Measurements from ENCODE around the gene TEX261.
"Not testable (repeated sequence)": the region's sequence is repeated elsewhere in the genome, so short reads cannot be mapped to it uniquely, and the experiment has no call there.

The TEX261 gene

DNA sequence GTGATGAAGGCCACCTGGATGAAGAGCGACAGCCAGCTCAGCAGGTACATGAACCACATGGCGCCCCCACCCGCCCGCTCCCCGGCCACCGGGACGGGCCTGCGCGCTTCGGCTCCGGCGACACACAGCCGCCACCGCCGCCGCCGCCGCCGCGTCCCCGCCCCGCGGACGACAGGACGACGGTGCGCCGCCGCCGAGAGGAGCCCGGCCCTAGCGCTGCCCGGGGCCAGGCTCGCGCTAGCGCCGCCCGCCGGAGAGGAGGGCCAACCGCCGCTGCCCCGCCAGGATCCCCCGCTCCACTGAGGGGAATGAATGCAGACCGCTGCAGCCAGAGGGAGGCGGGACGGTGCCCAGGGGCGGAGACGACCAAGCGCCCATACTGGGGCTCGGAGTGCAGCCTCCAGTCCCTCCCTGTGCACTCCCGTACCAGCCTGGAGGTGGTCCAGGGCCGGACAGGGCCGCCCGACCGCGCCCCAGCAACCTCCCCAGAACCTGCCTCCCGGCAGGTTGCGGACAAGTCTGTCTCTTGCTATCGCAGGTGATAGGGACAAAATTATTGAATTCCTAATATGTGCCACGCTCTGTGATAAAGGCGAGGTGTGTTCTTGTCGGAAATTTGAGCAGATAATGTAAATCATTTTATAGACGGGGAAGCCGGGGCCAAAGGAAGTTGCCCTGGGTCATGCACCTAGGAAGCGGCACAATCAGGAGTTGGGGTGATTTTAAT is at the start of gene TEX261:
Gene TEX261 (minus strand): TSS at position 175 of the 727 bp plus-strand sequence. CDS start 116 bp downstream, at position 59.
- TF ChIP-seq, protein P1, sequence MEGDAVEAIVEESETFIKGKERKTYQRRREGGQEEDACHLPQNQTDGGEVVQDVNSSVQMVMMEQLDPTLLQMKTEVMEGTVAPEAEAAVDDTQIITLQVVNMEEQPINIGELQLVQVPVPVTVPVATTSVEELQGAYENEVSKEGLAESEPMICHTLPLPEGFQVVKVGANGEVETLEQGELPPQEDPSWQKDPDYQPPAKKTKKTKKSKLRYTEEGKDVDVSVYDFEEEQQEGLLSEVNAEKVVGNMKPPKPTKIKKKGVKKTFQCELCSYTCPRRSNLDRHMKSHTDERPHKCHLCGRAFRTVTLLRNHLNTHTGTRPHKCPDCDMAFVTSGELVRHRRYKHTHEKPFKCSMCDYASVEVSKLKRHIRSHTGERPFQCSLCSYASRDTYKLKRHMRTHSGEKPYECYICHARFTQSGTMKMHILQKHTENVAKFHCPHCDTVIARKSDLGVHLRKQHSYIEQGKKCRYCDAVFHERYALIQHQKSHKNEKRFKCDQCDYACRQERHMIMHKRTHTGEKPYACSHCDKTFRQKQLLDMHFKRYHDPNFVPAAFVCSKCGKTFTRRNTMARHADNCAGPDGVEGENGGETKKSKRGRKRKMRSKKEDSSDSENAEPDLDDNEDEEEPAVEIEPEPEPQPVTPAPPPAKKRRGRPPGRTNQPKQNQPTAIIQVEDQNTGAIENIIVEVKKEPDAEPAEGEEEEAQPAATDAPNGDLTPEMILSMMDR (IDR thresholded peaks at IDR 0.05; ENCODE audit: low read depth, low read length), result peak; percentile 70
- H3K4me3 ChIP-seq (ENCODE audit: low read depth, low read length), result peak within 1 kb of the TSS; percentile 73

DNA sequence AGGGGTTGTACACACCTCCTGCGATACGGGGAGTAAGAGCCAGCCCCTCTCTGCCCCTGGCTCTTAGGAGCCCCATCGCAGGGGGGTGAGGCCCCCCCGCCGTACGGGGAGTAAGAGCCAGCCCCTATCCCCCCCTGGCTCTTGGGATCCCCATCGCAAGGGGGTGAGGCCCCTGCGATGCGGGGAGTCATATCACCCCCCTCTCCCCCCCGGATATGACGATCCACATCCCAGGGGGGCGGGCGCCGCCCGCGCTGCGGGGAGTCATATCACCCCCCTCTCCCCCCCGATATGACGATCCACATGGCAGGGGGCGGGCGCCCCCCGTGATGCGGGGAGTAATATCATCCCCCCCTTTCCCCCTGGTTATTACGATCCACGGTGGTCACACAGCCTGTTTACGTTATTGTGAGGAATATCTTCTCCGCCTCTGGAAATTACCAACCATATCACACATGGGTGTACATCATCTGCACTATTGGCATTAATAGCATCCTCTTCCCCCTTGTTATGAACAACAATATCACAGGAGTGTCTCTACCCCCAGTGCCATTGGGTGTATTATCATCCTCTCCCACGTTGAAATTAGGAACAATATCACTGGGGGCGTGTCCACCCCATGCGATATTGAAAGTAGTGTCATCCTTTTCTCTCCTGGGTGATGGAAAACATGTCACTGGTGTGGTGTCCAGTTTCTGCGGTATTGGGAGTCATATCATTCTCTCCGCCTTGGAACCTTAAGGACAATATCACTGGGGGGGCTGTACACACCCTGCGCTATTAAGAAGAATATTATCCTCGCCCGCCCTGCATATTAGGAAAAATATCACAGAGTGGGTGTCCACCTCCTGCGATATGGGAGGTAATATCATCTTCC is 49.1 kb upstream of the TEX261 start:
- TF ChIP-seq, protein P1 (IDR thresholded peaks at IDR 0.05; ENCODE audit: low read depth, low read length), result no peak
- H3K4me3 ChIP-seq (ENCODE audit: low read depth, low read length), result no peak overlapping the region

DNA sequence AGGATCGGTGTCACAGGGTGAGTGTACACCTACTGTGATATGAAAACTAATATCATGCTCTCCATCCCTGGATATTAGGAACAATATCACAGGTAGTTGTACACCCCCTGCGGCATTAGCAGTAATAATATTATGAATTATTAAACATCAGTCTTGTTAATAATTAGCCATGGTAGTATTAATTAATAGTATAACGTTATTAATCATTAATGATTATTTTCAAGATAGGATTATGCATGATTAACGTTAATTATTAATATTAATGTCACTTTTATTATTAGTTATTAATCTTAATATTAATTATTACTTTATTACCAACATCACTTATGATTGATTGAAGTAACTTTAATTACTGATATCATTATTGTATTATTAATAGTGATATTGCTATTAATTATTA is 47.6 kb upstream of the TEX261 start:
- no peak overlapping the region for H3K4me3 ChIP-seq (ENCODE audit: low read depth, low read length)
- TF ChIP-seq, protein P1 (IDR thresholded peaks at IDR 0.05; ENCODE audit: low read depth, low read length), result no peak

DNA sequence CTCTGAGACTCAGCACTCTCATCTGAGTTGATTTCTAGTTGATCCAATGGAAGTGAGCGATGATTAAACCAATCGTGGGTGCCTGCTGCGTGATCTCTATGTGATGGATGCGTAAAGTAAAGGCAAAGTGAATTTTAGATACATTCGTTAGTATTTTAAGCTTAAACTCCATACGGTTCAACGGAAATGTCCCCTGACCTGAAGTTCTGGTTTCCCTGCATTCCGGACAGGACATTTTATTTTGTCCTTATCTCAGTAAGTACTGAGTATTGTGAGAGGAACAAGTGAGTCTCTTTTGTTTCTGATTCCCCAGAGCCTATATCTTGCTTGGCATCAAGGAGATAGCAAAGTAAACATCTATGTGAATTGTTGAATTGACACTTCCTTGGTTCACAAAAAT is 41.6 kb upstream of the TEX261 start:
- H3K4me3 ChIP-seq (ENCODE audit: low read depth, low read length), result not testable (repeated sequence)

DNA sequence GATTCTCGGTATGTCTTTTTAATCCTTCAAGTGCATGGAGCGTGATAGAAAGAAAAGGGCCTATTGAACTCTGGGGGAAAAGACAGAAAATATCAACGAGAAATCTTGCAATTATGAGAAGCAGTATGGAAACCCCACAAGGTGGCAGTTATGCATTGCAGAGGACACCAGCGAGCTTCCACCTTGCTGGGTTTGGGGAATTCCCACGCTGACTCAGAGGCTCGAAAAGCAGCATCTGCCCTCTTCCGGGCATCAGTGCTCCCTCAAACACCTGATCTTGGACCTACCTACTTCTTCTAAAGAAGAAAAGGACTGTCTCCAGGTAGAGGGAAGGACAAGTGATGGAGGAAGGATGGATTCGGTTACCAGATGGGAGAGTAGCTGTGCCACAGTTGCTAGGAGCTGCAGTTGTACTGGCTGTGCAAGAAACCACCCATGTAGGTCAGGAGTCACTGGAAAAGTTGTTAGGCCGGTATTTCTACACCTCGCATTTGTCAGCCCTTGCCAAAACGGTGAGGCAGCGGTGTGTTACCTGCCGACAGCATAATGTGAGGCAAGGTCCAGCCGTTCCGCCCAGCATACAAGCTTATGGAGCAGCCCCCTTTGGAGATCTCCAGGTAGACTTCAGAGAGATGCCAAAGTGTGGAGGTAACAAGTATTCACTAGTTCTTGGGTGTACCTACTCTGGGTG is 29.0 kb upstream of the TEX261 start:
- H3K4me3 ChIP-seq (ENCODE audit: low read depth, low read length), result not testable (repeated sequence)

DNA sequence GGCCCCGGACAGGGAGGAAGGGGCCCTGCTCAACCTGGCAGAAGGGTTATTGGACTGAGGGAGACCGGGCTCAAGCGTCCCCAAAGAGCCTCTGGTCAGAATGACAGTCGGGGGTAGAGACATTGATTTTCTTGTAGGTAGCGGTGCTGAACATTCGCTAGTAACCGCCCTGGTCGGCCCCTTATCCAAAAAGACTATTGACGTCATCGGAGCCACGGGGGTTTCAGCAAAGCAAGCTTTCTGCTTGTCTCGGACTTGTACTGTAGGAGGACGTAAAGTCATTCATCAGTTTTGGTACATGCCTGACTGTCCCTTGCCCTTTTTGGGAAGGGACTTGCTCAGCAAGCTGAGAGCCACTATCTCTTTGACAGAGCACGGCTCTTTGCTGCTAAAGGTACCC is 26.7 kb upstream of the TEX261 start:
- not testable (repeated sequence) for H3K4me3 ChIP-seq (ENCODE audit: low read depth, low read length)

DNA sequence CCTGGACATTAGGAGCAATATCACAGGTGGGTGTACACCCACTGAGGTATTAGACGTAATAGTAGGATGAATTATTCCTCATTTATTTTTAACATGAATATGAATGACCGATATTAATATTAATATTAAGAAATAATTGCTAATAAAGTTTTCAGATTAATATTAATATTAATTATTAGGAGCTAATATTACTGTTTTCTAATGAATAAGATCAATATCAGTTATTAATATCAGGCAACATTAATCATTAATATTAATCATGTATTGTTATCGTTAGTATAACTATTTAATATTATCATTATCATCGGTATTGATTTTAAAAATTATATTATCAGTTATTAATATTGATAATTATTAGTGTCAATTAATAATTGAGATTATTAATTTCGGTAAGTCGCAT is 25.3 kb upstream of the TEX261 start:
- not testable (repeated sequence) for H3K4me3 ChIP-seq (ENCODE audit: low read depth, low read length)

DNA sequence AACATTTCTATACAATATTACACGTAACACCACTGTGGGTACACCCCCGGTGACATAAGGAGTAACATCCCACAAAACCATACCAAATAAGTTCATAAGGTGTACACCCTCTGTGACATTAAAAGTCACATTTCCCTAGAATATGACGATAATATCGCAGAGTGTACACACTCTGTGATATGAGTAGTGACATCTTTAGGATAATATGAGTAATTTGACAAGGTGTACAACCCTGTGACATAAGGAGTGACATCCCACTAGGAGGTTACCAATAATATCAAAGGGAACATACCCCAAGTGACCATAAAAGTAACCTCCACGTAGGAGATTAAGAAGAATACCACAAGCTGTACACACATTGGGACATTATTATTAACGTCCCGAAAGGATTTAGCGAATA is 24.0 kb upstream of the TEX261 start:
- TF ChIP-seq, protein P1 (IDR thresholded peaks at IDR 0.05; ENCODE audit: low read depth, low read length), result no peak
- H3K4me3 ChIP-seq (ENCODE audit: low read depth, low read length), result no peak overlapping the region

DNA sequence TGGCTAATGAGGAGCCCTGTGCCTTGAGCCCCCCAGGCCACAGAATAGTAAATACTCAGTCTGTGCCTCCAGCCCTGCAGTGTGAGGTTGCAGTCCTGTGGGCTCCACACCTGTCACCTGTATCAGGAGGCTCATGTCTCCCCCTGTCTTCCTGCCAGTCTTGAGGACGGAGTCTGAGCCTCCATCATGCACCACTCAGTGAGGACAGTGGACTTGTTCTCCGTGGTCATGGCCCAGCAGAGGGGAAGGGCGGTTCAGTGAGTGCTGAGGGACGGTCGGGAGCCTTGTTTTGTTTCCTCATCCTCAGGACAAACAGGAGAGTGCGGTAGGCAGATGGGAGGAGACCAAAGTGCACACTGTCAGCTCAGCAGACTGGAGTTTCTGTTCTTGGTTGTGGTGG is 17.1 kb upstream of the TEX261 start:
- H3K4me3 ChIP-seq (ENCODE audit: low read depth, low read length), result not testable (repeated sequence)

Measured in WI38 (cell line).